Keratinocyte (primary cell): ENCODE results near the gene POLR2L. TPM values are rescaled to one million over a fixed set of nuclear protein-coding genes. Genes with fewer than 3 reads are reported as not detected.

Experiments
- DNase-seq: peaks from one replicate; pipeline ENCODE4 v3.0.0-alpha.2; 2011; ENCODE audit warnings: low read depth, missing footprints, low spot score
- FAIRE-seq: peaks from 2 replicates; lab custom pipeline; 2011; peaks lifted over from hg19 to GRCh38; lab: Jason Lieb, UNC
- H2AFZ ChIP-seq: 2 replicates; pipeline ENCODE4 v1.6.0; 2012; ENCODE audit warnings: low read length, control low read depth, inconsistent platforms; ENCODE audit not compliant: control insufficient read depth
- H3K27ac ChIP-seq: 2 replicates; pipeline ENCODE4 v1.5.1; 2011; ENCODE audit warnings: low read length; ENCODE audit not compliant: control insufficient read depth, insufficient read depth
- H3K27me3 ChIP-seq: 3 replicates; pipeline ENCODE4 v1.6.0; 2011; ENCODE audit warnings: low read length; ENCODE audit not compliant: control insufficient read depth, insufficient read depth; ENCODE audit errors: extremely low read depth
- H3K36me3 ChIP-seq, 2 experiments: 2 replicates in 1 of 2; 3 replicates in 1 of 2; pipeline ENCODE4 v1.5.1; 2011; ENCODE audit warnings: low read length in 2 of 2, mild to moderate bottlenecking in 1 of 2; ENCODE audit not compliant: control insufficient read depth in 2 of 2, insufficient read depth in 2 of 2; ENCODE audit errors: extremely low read depth in 1 of 2
- H3K4me1 ChIP-seq: 3 replicates; pipeline ENCODE4 v1.5.1; 2011; ENCODE audit warnings: low read length; ENCODE audit not compliant: control insufficient read depth, insufficient read depth; ENCODE audit errors: extremely low read depth
- H3K4me2 ChIP-seq: 3 replicates; pipeline ENCODE4 v1.6.0; 2011; ENCODE audit warnings: low read depth, low read length; ENCODE audit not compliant: control insufficient read depth, insufficient read depth; ENCODE audit errors: extremely low read depth
- H3K4me3 ChIP-seq, 3 experiments: fragments of 200-600 bp in 1 of 3; sonication (generic) in 1 of 3; 2 replicates in 2 of 3; 3 replicates in 1 of 3; pipeline ENCODE4 v1.5.1; 2011 to 2016; ENCODE audit warnings: low read length in 3 of 3, mild to moderate bottlenecking in 3 of 3, control low read depth in 2 of 3, inconsistent platforms in 1 of 3, low read depth in 1 of 3, mixed read lengths in 1 of 3, mixed run types in 1 of 3, moderate library complexity in 1 of 3; ENCODE audit not compliant: control insufficient read depth in 2 of 3, insufficient read depth in 2 of 3; ENCODE audit errors: extremely low read depth in 1 of 3
- H3K79me2 ChIP-seq: 2 replicates; pipeline ENCODE4 v1.6.0; 2012; ENCODE audit warnings: low read length; ENCODE audit not compliant: control insufficient read depth, insufficient read depth
- H3K9ac ChIP-seq: 3 replicates; pipeline ENCODE4 v1.6.0; 2011; ENCODE audit warnings: low read length; ENCODE audit not compliant: control insufficient read depth, insufficient read depth; ENCODE audit errors: extremely low read depth
- H3K9me1 ChIP-seq: 3 replicates; pipeline ENCODE4 v1.6.0; 2011; ENCODE audit warnings: low read length; ENCODE audit not compliant: control insufficient read depth, insufficient read depth; ENCODE audit errors: extremely low read depth
- H3K9me3 ChIP-seq: 2 replicates; pipeline ENCODE4 v1.5.1; 2012; ENCODE audit warnings: low read depth, low read length; ENCODE audit not compliant: control insufficient read depth
- H4K20me1 ChIP-seq: 3 replicates; pipeline ENCODE4 v1.6.0; 2011; ENCODE audit warnings: low read length; ENCODE audit not compliant: control insufficient read depth, insufficient read depth; ENCODE audit errors: extremely low read depth
- CTCF ChIP-seq, 3 experiments: IDR thresholded peaks in 1 of 3; conservative IDR thresholded peaks in 1 of 3; optimal IDR thresholded peaks in 1 of 3; 2 replicates in 2 of 3; 3 replicates in 1 of 3; pipeline versions ENCODE3 to v1.5.1; 2011; ENCODE audit warnings: low read length in 3 of 3, mild to moderate bottlenecking in 3 of 3, moderate library complexity in 2 of 3, control low read depth in 1 of 3, inconsistent platforms in 1 of 3; ENCODE audit not compliant: insufficient read depth in 2 of 3; ENCODE audit errors: extremely low read depth in 1 of 3
- EZH2 ChIP-seq: IDR thresholded peaks from one replicate; pipeline ENCODE4 v1.6.1; 2012; ENCODE audit warnings: inconsistent platforms, mild to moderate bottlenecking, low read length, moderate library complexity
- dilution Hi-C: fragments of 300-500 bp; cut with MboI; formaldehyde crosslinking; loops from one replicate; pipeline ENCODE4 v1.7.0; 2020; ENCODE audit warnings: low sequenced_read_pairs; ENCODE audit not compliant: extremely low pct_ligation_motif_present
- polyA plus RNA-seq, 5 experiments: library from polyadenylated mRNA; depleted of rRNA in 3 of 5; stranded (reverse) in 3 of 5; stranded (forward) in 1 of 5; unstranded in 1 of 5; fragments of >200 nt; gene quantifications; 1 replicate in 1 of 5; 2 replicates in 3 of 5; 3 replicates in 1 of 5; pipeline versions ENCODE4 v1.2.1 to v1.2.3, GENCODE V29; 2011 to 2012; ENCODE audit warnings: missing spikeins in 2 of 5, low read depth in 1 of 5, low replicate concordance in 1 of 5

The POLR2L gene
- polyA plus RNA-seq, 1 donor (not counting 4 experiments of a cell fraction or from before 2014, with no cell fraction given) = 145 TPM

DNA sequence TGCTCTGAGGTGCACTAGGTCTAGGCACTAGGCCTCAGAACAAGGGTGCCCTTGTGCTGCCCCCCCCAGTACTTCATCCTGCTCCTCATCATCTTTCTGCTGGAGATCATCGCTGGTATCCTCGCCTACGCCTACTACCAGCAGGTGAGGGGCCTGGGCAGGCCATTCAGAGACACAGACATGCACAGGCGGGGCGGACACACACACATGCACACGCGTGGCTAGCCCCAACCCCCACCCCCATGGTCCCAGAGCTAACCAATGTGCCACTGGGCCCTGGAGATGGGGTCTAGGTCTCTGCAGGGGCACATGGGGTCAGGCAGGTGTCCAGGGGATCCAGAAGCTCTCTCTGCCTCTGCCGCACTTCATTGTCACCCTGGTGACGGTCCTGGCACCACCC lies 5.6 kb downstream of the POLR2L start:
- DNase-seq = no peak
- Histone ChIP-seq H3K4me1 (peaks cover 41% of the 10 kb centered on the region), H3K4me3 (no peak overlapping the region), H3K9ac (no peak overlapping the region), H3K9me3 (no peaks in the 10 kb centered on the region), H3K36me3 (peaks cover 28 to 30% of the 10 kb centered on the region in 2 experiments), H3K79me2 (peaks cover 66% of the 10 kb centered on the region), H3K9me1 (peaks cover 3% of the 10 kb centered on the region), H3K4me2 (no peak overlapping the region), H3K27me3 (no peaks in the 10 kb centered on the region), H4K20me1 (peaks cover 16% of the 10 kb centered on the region), H2AFZ (no peak overlapping the region), H3K27ac (no peak overlapping the region)
- no peak for TF ChIP-seq EZH2
- TF ChIP-seq CTCF (optimal IDR thresholded peaks at IDR 0.05 in 1 of 3, IDR thresholded peaks at IDR 0.05 in 1 of 3, conservative IDR thresholded peaks at IDR 0.05 in 1 of 3; ENCODE audit: extremely low read depth in 1 of 3, insufficient read depth in 2 of 3, low read length in 3 of 3) = no peak
- FAIRE-seq = no peak
- dilution Hi-C loops = no loop called here

DNA sequence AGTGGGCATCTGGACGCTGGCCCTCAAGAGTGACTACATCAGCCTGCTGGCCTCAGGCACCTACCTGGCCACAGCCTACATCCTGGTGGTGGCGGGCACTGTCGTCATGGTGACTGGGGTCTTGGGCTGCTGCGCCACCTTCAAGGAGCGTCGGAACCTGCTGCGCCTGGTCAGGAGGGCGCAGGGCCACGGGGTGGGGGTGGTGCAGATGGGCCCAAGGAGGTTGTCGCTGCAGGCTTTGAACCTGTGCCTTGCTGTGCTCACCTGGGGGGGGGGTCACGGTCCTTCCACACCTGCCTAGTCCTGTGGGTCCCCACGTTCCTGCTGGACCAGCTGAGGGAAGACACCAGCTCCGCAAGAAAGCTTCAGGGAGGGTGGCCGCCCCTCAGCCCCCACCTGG lies 6.1 kb downstream of the POLR2L start:
- FAIRE-seq (no peak), DNase-seq (no peak)
- no peak overlapping the region for H3K27ac ChIP-seq
- no peak overlapping the region for H3K4me2 ChIP-seq
- peaks cover 43% of the 10 kb centered on the region for H3K4me1 ChIP-seq
- no peak for TF ChIP-seq CTCF (optimal IDR thresholded peaks at IDR 0.05 in 1 of 3, IDR thresholded peaks at IDR 0.05 in 1 of 3, conservative IDR thresholded peaks at IDR 0.05 in 1 of 3; ENCODE audit: extremely low read depth in 1 of 3, insufficient read depth in 2 of 3, low read length in 3 of 3)
- TF ChIP-seq EZH2 = no peak
- H3K27me3 ChIP-seq = no peaks in the 10 kb centered on the region
- H3K79me2 ChIP-seq = peaks cover 62% of the 10 kb centered on the region
- peaks cover 3% of the 10 kb centered on the region for H3K9me1 ChIP-seq
- no peak overlapping the region for H3K4me3 ChIP-seq
- H2AFZ ChIP-seq = no peak overlapping the region
- dilution Hi-C loops = no loop called here
- H3K36me3 ChIP-seq = peaks cover 28% of the 10 kb centered on the region in 2 experiments
- H3K9ac ChIP-seq = no peak overlapping the region
- H4K20me1 ChIP-seq = peaks cover 15% of the 10 kb centered on the region
- no peaks in the 10 kb centered on the region for H3K9me3 ChIP-seq
